G401 (cell line): ENCODE measurements around the gene TMEM72. TPM values are rescaled to one million over a fixed set of nuclear protein-coding genes. Genes with fewer than 3 reads are reported as not detected.
A peak's percentile ranks its signal among the peaks of the same experiment; 100 is the strongest.

Experiments used
- DNase-seq: peaks from one replicate; pipeline ENCODE4 v3.0.0-alpha.2; 2015; ENCODE audit warnings: low spot score
- in situ Hi-C: cut with HindIII; loops from 2 replicates; pipeline ENCODE4 v1.10.0; 2016; ENCODE audit warnings: low sequenced_read_pairs, mixed read lengths
- total RNA-seq: library from RNA; depleted of rRNA; stranded (reverse); fragments of >200 nt; shearing (Covaris generic); gene quantifications from 2 replicates; pipeline ENCODE4 v1.2.3, GENCODE V29; 2014

The TMEM72 gene
- total RNA-seq, 1 experiment from 2014 or later: not detected

DNA sequence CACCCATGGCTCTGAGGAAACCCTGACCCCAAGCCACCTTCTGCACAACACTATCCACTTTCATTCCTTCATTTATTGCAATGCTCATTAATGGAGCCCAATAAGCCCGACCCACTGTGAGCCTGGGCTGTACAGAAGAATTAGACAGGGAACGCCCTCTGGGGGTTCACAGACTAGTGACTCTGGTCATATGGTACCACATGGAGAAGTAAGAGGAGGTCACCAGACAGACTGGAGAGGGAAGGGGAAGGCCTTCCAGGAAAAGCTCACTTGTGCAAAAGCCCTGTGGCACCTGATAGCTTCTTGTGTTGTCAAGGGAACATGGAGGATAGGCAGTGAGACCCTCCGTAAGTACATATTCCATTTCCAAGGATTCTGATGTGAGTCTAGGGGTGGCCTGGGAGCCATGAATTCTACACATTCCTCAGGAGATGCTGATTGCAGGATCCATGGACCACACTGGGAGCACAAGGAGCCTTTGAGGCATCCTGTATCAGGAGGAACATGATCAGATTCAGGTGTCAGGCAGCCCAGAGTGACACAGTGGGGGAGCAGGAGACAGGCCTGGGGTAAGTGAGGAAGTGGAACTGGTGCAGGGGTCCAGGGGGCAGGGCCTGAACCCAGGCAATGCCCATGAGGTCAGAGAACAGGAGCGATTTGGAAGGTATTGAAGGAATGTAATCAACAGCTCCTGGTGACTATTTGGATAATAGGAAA is 19.9 kb downstream of the TMEM72 start:
- DNase-seq: no peak
- in situ Hi-C loops: no loop called here

- no peak for DNase-seq
- in situ Hi-C loops: no loop called here
Measured at GRCh38 chr10:44931621-44932516, 20.7 kb downstream of the TMEM72 start.

DNA sequence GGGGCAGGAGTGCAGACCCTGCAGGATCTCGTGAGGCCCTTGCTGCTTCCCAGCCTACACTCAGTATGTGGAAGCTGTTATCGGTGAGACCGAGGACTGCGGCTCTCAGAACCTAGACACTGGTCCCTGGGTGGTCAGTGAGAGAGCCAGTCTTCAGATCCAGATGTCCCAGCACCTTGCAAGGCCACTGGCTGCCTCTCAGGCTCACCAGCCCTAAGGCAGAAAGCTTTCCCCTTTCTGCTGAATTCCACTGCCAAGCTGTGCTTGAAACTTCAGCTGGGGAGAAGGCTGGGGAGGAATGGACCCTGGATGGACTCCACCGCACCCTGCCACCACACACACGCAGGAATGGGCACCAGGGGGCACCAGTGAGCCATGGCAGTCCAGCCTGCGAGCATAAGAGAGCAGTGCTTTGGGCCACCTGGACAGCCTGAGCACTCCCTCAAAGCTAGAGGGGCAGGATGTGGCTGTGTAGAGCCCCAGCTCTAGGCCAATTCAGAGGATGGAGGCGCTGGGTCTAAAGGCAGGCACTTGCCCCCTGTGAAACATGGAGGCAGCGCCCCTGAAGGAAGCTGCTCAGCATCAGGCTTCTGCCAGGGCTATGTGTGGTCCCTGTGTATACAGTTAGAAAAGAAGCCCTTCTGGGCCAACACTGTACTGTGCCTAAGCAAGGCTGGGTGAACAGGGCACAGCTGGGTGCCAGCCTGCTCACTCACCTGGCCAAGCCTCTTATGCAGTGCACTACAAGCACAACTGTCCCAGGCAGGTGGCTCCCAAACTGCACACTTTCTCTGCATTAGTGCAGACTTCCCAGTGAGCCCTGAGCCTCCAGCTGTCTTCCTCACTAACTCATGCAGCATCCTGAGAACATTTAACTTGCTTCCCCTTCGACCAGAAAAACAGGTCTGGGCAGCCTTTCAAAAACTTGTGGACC is 21.6 kb downstream of the TMEM72 start:
- peak; percentile 90 for DNase-seq
- in situ Hi-C loops: no loop called here

- no peak for DNase-seq
- in situ Hi-C loops: no loop called here
Measured at GRCh38 chr10:44933451-44934321, 22.5 kb downstream of the TMEM72 start.

- no peak for DNase-seq
- in situ Hi-C loops: no loop called here
Measured at GRCh38 chr10:44934416-44935200, 23.5 kb downstream of the TMEM72 start.

DNA sequence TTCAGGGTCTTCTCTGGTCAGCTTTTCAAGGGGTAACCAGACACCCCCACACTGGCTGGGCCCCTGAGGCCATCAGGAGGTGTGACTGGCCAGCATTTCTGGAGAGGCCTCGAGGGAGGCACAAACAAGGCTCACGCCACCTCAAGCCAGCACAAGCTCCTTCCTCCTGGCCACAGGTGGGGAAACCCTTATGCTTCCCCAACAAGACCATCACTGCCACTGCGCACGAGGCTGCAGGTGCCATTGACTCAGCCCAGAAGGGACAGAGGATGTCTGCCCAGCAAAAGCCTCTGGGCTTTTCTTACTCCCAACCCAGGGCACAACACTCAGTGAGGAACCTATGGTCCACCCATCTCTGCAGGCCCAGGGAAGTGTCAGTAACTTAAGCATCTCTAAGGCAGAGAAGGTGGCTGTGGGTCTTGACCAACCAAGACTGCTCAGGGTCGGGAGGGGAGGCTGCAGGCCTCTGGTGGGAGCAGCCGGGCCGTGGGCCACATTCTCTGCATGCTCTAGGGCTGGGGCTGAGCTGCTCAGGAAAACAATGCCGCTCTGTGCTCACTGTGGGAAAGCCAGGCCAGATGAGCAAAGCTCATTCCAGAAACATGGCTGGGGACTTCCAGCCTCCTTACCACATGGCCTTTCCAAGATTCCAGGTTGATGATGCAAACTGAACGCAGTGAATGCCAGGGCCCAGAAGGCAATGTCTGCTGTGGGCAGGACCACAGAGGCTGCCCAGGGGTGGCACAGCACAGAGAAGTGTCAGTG is 24.2 kb downstream of the TMEM72 start:
- in situ Hi-C loops: no loop called here
- DNase-seq: no peak

DNA sequence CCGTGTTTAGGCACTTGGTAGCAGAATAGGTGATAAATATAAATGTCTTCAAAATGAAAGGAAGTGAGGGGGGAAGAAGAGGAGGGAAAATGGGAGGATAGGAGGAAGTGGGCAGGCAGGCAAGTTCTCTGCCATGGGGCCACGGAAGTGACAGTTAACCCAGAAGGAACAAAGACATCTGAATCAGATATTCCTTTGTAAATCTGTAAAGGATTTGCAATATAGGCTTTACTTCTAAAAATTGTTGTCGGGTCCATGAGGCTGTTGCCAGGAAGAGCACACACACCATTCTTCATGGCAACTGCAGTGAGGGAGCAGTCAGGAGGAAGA is 24.8 kb downstream of the TMEM72 start:
- DNase-seq: no peak
- in situ Hi-C loops: no loop called here

DNA sequence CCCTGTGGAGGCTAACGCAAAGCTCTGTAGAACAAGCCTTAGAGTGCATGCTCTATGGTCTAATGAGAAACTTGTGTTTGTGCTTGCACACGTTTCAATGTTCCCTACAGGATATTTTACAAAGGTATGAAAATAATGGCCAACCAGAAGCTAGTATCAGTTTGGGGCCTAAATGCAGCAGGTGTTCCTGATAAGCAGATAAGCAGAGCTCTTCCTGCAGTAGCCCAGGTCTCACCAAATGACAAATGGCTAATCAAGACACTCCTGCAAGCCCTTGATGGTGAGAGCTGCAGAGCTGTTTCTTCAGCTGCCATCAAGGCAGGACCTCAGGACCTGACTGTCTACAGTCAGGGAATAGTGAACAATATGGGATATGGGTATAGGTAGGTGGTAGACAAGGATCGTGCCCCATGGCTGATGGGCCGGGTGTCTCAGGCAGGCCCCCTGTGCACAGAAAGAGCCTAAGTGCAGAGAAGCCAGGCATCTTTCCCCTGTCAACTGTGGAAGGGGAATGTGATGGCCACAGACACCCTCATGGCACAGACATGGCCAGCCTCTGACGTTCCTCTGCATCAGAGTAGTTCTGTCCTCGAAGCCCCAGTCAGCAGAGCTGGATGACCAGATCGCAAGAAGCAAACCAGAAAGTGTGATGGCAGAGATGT is 25.3 kb downstream of the TMEM72 start:
- DNase-seq: no peak
- in situ Hi-C loops: no loop called here

DNA sequence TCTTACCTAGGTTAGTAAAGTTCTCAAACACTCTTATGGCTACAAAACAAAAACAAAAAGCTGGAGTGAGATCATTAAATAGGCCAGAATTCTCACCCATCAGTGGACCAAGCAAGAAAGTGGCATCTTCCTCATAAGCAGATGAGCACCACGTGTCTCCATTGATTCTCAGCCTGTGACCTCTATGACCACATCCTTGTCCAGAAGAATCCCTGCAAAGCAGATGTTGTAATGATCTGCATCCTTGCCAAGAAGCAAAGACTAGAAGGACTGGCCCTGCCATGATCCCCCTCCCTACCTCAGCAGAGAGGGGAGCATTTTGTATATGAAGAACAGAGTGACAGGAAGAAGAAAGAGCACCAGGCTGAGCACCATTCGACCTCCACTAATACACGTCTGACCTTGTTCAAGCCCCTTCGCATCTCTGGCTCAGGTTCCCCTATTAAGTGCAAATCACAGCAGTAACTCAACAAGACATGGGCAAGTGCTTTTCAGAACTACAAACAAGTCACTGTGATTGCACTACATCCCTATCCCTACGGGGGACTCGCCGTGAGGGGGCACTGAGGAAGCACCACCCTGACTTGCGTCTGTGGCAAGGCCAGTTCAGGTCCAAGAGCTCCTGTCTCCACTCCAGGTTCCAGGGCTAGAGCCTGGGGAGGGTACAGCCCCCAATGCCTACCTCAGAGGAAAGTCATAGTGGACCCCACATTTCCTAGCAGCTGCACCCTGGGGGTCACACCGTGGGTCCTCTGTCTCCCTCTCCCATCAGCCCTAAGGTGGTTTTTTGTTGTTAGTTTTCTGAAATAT is 26.3 kb downstream of the TMEM72 start:
- in situ Hi-C loops: no loop called here

DNA sequence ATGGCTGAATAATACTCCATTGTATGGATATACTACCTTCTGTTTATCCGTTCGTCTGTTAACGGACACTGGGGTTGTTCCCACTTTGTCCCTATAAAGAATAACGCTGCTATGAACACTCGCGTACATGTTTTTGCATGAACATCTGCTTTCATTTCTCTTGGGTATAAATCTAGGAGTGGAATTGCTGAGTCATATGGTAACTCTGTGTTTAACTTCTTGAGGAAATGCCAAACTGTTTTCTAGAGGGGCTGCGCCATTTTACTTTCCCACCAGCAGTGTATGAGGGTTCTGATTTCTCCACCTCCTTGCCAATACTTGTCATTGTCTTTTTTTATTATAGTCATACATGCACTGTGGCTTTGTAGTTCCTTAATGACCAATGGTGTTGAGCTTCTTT is 27.8 kb downstream of the TMEM72 start:
- in situ Hi-C loops: no loop called here
- DNase-seq: no peak

More for the DNA sequence above, 26.3 kb downstream of the TMEM72 start:
- no peak for DNase-seq

- in situ Hi-C loops: no loop called here
- DNase-seq: no peak
Measured at GRCh38 chr10:44939691-44940401, 28.7 kb downstream of the TMEM72 start.

- no peak for DNase-seq
- in situ Hi-C loops: no loop called here
Measured at GRCh38 chr10:44944354-44944753, 33.2 kb downstream of the TMEM72 start.

- in situ Hi-C loops: no loop called here
- no peak for DNase-seq
Measured at GRCh38 chr10:44946205-44946604, 35.1 kb downstream of the TMEM72 start.

- DNase-seq: no peak
Measured at GRCh38 chr10:44947371-44948152, 36.4 kb downstream of the TMEM72 start.

DNA sequence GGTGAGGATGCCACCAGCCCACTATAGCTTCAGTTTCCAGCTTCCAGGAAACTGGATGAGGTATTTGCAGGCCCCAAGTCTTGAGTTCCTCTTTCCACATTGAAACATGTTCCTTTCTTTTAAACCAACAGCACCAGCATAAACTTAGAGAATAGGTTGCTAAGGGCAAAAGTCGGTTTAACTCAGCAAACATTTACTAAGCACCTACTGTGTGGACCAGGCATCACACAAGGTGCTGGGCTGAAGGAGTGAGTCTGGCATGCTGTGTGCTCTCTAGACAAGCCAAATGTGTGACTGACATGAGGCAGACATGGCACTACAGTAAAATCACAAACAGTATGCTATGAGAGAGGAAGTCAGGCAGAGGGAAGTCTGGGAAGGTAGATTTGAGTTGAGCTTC is 37.5 kb downstream of the TMEM72 start:
- in situ Hi-C loops: no loop called here
- no peak for DNase-seq

More at GRCh38 chr10:44947371-44948152, 36.4 kb downstream of the TMEM72 start:
- in situ Hi-C loops: no loop called here
